Naive B cell (primary cell): ENCODE measurements around the gene H1-8. TPM values are rescaled to one million over a fixed set of nuclear protein-coding genes. Genes with fewer than 3 reads are reported as not detected.
"Not testable (repeated sequence)": the region's sequence is repeated elsewhere in the genome, so short reads cannot be mapped to it uniquely, and the experiment has no call there.

Experiments
- ATAC-seq, 2 donors: fragments of 150-1000 bp; cut with Tn5 transposase; 2 replicates each; pipeline ENCODE4 v1.10.0; 2021; ENCODE audit warnings: low read depth in 2 of 2, mild to moderate bottlenecking in 2 of 2, moderate library complexity in 2 of 2
- DNase-seq: peaks from one replicate; pipeline ENCODE4 v3.0.0; 2022
- H3K27ac Mint-ChIP-seq, 6 donors: one replicate each; pipeline ENCODE4 v1.8.0; 2020 to 2022; ENCODE audit warnings: mild to moderate bottlenecking in 6 of 6, mixed read lengths in 6 of 6, moderate library complexity in 5 of 6, inconsistent platforms in 2 of 6
- H3K27me3 Mint-ChIP-seq, 3 donors: one replicate each; pipeline ENCODE4 v1.8.0; 2021 to 2022; ENCODE audit warnings: mixed read lengths in 3 of 3, mild to moderate bottlenecking in 1 of 3
- H3K36me3 Mint-ChIP-seq, 2 donors: one replicate each; pipeline ENCODE4 v1.8.0; 2020 to 2022; ENCODE audit warnings: mixed read lengths in 2 of 2, inconsistent platforms in 1 of 2, mild to moderate bottlenecking in 1 of 2
- H3K4me1 Mint-ChIP-seq, 3 donors: one replicate each; pipeline ENCODE4 v1.8.0; 2020 to 2022; ENCODE audit warnings: mixed read lengths in 3 of 3, inconsistent platforms in 1 of 3, mild to moderate bottlenecking in 1 of 3, moderate library complexity in 1 of 3
- H3K4me3 Mint-ChIP-seq, 8 donors: one replicate each; pipeline ENCODE4 v1.8.0; 2020 to 2022; ENCODE audit warnings: mild to moderate bottlenecking in 8 of 8, mixed read lengths in 8 of 8, moderate library complexity in 8 of 8, inconsistent platforms in 2 of 8
- H3K9me3 Mint-ChIP-seq, 7 donors: one replicate each; pipeline ENCODE4 v1.8.0; 2020 to 2022; ENCODE audit warnings: mixed read lengths in 7 of 7, mild to moderate bottlenecking in 5 of 7, inconsistent platforms in 2 of 7, moderate library complexity in 1 of 7
- polyA plus RNA-seq, 6 donors: library from polyadenylated mRNA; unstranded; fragments of 300-500 nt; fragmentation: Illumina TruSeq; gene quantifications; one replicate each; pipeline ENCODE4 v1.2.3, GENCODE V29; 2021; ENCODE audit warnings: low read depth in 6 of 6

The H1-8 gene
- polyA plus RNA-seq, 6 donors from 2014 or later: not detected

- no peak for DNase-seq
- no peak for ATAC-seq
- Mint-ChIP-seq H3K27me3 (no peaks in the 10 kb centered on the region), H3K9me3 (no peaks in the 10 kb centered on the region), H3K4me3 (no peak overlapping the region), H3K4me1 (no peaks in the 10 kb centered on the region), H3K27ac (peak overlapping the region in 1 of 6 donors; percentile 24), H3K36me3 (peaks cover 8 to 10% of the 10 kb centered on the region in 2 donors)
These were observed 38.4 kb upstream of the H1-8 start for GRCh38 chr3:129504471-129505100.

- no peak for ATAC-seq
- no peak for DNase-seq
- peak overlapping the region in 1 of 6 donors; percentile 17 for H3K27ac Mint-ChIP-seq
- no peaks in the 10 kb centered on the region for H3K9me3 Mint-ChIP-seq
- no peak overlapping the region for H3K4me3 Mint-ChIP-seq
- H3K27me3 Mint-ChIP-seq: no peaks in the 10 kb centered on the region
- no peaks in the 10 kb centered on the region for H3K4me1 Mint-ChIP-seq
- H3K36me3 Mint-ChIP-seq: peaks cover 7 to 11% of the 10 kb centered on the region in 2 donors
These were observed 37.6 kb upstream of the H1-8 start for GRCh38 chr3:129505341-129505740.

GRCh38 chr3:129506231-129506742, 36.7 kb upstream of the H1-8 start:
- Mint-ChIP-seq H3K4me1 (no peaks in the 10 kb centered on the region), H3K27ac (no peak overlapping the region), H3K4me3 (no peak overlapping the region), H3K36me3 (peaks cover 0 to 14% of the 10 kb centered on the region in 2 donors), H3K9me3 (no peaks in the 10 kb centered on the region), H3K27me3 (no peaks in the 10 kb centered on the region)
- DNase-seq (no peak), ATAC-seq (no peak)

GRCh38 chr3:129507181-129507831, 35.7 kb upstream of the H1-8 start:
- no peak overlapping the region for H3K4me3 Mint-ChIP-seq
- no peaks in the 10 kb centered on the region for H3K27me3 Mint-ChIP-seq
- H3K27ac Mint-ChIP-seq: peak overlapping the region in 1 of 6 donors; percentile 72
- no peaks in the 10 kb centered on the region for H3K9me3 Mint-ChIP-seq
- H3K36me3 Mint-ChIP-seq: peaks cover 0 to 17% of the 10 kb centered on the region in 2 donors
- ATAC-seq (no peak), DNase-seq (no peak)
- no peaks in the 10 kb centered on the region for H3K4me1 Mint-ChIP-seq

- Mint-ChIP-seq H3K9me3 (no peaks in the 10 kb centered on the region), H3K36me3 (peaks cover 9 to 25% of the 10 kb centered on the region in 2 donors), H3K27ac (peak overlapping the region in 2 of 6 donors; percentile 18 to 97), H3K4me1 (no peaks in the 10 kb centered on the region), H3K4me3 (no peak overlapping the region), H3K27me3 (no peaks in the 10 kb centered on the region)
- DNase-seq: no peak
- ATAC-seq: no peak
These were observed 30.4 kb upstream of the H1-8 start for GRCh38 chr3:129512595-129512994.

- no peaks in the 10 kb centered on the region for H3K27me3 Mint-ChIP-seq
- ATAC-seq (no peak), DNase-seq (no peak)
- H3K27ac Mint-ChIP-seq: no peak overlapping the region
- H3K36me3 Mint-ChIP-seq: peaks cover 9 to 25% of the 10 kb centered on the region in 2 donors
- H3K4me1 Mint-ChIP-seq: no peaks in the 10 kb centered on the region
- H3K4me3 Mint-ChIP-seq: no peak overlapping the region
- no peaks in the 10 kb centered on the region for H3K9me3 Mint-ChIP-seq
These were observed 29.3 kb upstream of the H1-8 start for GRCh38 chr3:129513705-129514104.

GRCh38 chr3:129514110-129514509, 28.9 kb upstream of the H1-8 start:
- H3K36me3 Mint-ChIP-seq: peaks cover 9 to 25% of the 10 kb centered on the region in 2 donors
- no peaks in the 10 kb centered on the region for H3K9me3 Mint-ChIP-seq
- H3K27ac Mint-ChIP-seq: no peak overlapping the region
- ATAC-seq (no peak), DNase-seq (no peak)
- H3K4me3 Mint-ChIP-seq: no peak overlapping the region
- no peaks in the 10 kb centered on the region for H3K4me1 Mint-ChIP-seq
- H3K27me3 Mint-ChIP-seq: no peaks in the 10 kb centered on the region

GRCh38 chr3:129514563-129514962, 28.4 kb upstream of the H1-8 start:
- ATAC-seq (no peak), DNase-seq (no peak)
- H3K27me3 Mint-ChIP-seq: no peaks in the 10 kb centered on the region
- H3K4me3 Mint-ChIP-seq: no peak overlapping the region
- H3K36me3 Mint-ChIP-seq: peaks cover 9 to 25% of the 10 kb centered on the region in 2 donors
- H3K4me1 Mint-ChIP-seq: no peaks in the 10 kb centered on the region
- H3K27ac Mint-ChIP-seq: no peak overlapping the region
- H3K9me3 Mint-ChIP-seq: no peaks in the 10 kb centered on the region

GRCh38 chr3:129515108-129515820, 27.7 kb upstream of the H1-8 start:
- not testable (repeated sequence) for H3K4me3 Mint-ChIP-seq, H3K9me3 Mint-ChIP-seq
- peaks cover 9 to 21% of the 10 kb centered on the region in 2 donors for H3K36me3 Mint-ChIP-seq

GRCh38 chr3:129515821-129516432, 27.0 kb upstream of the H1-8 start:
- not testable (repeated sequence) for DNase-seq, ATAC-seq, H3K27ac Mint-ChIP-seq, H3K4me3 Mint-ChIP-seq, H3K4me1 Mint-ChIP-seq, H3K27me3 Mint-ChIP-seq, H3K9me3 Mint-ChIP-seq
- peaks cover 9 to 16% of the 10 kb centered on the region in 2 donors for H3K36me3 Mint-ChIP-seq

More at GRCh38 chr3:129515108-129515820, 27.7 kb upstream of the H1-8 start:
- not testable (repeated sequence) for H3K27me3 Mint-ChIP-seq, ATAC-seq, H3K4me1 Mint-ChIP-seq, DNase-seq
- H3K27ac Mint-ChIP-seq: peak overlapping the region in 1 of 6 donors; percentile 62

- Mint-ChIP-seq H3K4me1 (no peaks in the 10 kb centered on the region), H3K27me3 (no peaks in the 10 kb centered on the region), H3K36me3 (peaks cover 6 to 9% of the 10 kb centered on the region in 2 donors), H3K4me3 (no peak overlapping the region), H3K27ac (no peak overlapping the region), H3K9me3 (no peaks in the 10 kb centered on the region)
- no peak for DNase-seq
- ATAC-seq: no peak
These were observed 25.5 kb upstream of the H1-8 start for GRCh38 chr3:129517516-129517915.

- no peak overlapping the region for H3K27ac Mint-ChIP-seq
- peaks cover 0 to under 1% (median 0%) of the 10 kb centered on the region in 3 donors for H3K4me1 Mint-ChIP-seq
- H3K9me3 Mint-ChIP-seq: no peaks in the 10 kb centered on the region
- no peak for ATAC-seq
- H3K36me3 Mint-ChIP-seq: peaks cover 6 to 9% of the 10 kb centered on the region in 2 donors
- no peak for DNase-seq
- H3K4me3 Mint-ChIP-seq: no peak overlapping the region
- H3K27me3 Mint-ChIP-seq: no peaks in the 10 kb centered on the region
These were observed 24.9 kb upstream of the H1-8 start for GRCh38 chr3:129518038-129518561.

- Mint-ChIP-seq H3K27me3 (no peaks in the 10 kb centered on the region), H3K27ac (peak overlapping the region in 2 of 6 donors; percentile 62 to 64), H3K9me3 (no peaks in the 10 kb centered on the region), H3K4me3 (no peak overlapping the region), H3K4me1 (peaks cover 0 to 4% (median 0%) of the 10 kb centered on the region in 3 donors), H3K36me3 (peaks cover 6 to 9% of the 10 kb centered on the region in 2 donors)
- DNase-seq (no peak), ATAC-seq (no peak)
These were observed 24.4 kb upstream of the H1-8 start for GRCh38 chr3:129518581-129518980.
